ENCODE measurements around the gene TMPRSS13.
A peak's percentile ranks its signal among the peaks of the same experiment; 100 is the strongest.

Gene TMPRSS13

GRCh38 chr11:117900720-117901440 lies 28.3 kb downstream of the TMPRSS13 start:
- DNase-seq (ENCODE audit: extremely low read depth in 1 of 2, low read depth in 1 of 2) = no peak

GRCh38 chr11:117900121-117900648 lies 29.0 kb downstream of the TMPRSS13 start:
- DNase-seq (ENCODE audit: extremely low read depth in 1 of 2, low read depth in 1 of 2) = no peak

DNA sequence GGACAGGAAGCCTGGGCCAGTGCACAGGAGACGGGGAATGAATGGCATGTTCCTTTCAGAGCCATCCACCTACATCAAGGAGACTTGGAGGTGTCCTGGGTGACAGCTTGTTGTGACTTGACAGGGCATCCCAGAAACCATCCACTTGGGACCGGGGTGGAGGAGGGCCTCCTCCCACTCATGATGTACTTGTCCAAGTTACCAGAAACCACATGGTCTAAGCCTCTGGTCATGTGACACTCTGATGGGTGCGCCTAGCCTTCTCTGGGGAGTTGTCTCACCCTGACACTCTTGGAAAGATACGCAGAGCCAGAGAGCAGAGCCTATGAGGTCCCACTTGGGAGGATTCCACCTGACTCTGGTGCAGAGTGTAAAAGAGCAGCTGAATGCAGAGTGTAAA lies 31.1 kb downstream of the TMPRSS13 start:
- no peak for DNase-seq (ENCODE audit: extremely low read depth in 1 of 2, low read depth in 1 of 2)

DNA sequence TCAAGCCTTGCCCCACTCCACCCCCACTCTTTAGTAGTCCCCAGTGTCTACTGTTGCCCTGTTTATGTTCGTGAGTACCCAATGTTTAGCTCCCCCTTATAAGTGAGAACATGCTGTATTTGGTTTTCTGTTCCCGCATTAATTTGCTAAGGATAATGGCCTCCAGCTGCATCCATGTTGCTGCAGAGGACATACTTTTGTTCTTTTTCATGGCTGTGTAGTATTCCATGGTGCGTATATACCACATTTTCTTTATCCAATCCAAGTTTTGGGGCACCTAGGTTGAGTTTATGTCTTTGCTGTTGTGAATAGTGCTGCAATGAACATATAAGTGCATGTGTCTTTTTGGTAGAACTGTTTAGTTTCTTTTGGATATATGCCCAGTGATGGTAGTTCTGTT lies 36.6 kb downstream of the TMPRSS13 start:
- DNase-seq (ENCODE audit: extremely low read depth in 1 of 2, low read depth in 1 of 2) = no peak

DNA sequence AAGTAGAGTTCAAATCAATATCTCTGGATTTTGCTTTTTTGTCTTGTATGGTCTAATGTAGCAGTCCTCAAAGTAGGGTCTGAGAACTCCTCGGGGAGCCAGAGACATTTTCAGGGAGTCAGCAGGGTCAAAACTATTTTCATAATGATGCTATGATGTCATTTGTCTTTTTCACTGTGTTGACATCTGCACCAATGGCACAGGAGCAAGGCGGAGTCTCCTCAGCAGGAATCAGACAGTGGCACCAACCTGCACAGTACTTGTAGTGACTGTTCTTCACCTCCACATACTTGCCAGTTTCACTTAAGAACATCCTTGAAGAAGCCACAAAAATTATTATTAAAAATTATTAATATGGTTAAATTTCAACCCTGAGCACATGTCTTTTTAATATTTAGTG lies 37.8 kb downstream of the TMPRSS13 start:
- DNase-seq (ENCODE audit: extremely low read depth in 1 of 2, low read depth in 1 of 2) = no peak

DNA sequence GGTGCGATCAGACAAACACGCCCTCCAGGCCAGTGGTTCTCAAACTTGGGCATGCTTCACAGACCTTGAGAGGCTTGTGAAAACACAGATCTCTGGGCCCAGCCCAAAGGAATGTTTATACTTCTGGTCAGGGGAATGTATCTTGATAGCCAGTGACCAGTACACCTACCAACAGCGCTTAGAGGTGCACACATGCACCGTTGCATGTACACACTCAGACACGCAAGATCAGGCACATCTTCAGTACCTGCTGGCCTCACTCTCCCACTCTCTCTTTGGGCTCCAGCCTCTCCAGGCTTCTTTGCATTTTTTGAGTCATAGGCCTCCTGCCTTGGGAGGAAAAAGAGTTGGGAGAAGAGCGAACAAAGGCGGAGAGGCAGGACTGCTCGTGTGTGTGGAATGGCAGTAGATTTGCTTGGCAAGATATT lies 41.0 kb downstream of the TMPRSS13 start:
- DNase-seq (ENCODE audit: extremely low read depth in 1 of 2, low read depth in 1 of 2) = no peak

GRCh38 chr11:117887431-117888138 lies 41.6 kb downstream of the TMPRSS13 start:
- no peak for DNase-seq (ENCODE audit: extremely low read depth in 1 of 2, low read depth in 1 of 2)

DNA sequence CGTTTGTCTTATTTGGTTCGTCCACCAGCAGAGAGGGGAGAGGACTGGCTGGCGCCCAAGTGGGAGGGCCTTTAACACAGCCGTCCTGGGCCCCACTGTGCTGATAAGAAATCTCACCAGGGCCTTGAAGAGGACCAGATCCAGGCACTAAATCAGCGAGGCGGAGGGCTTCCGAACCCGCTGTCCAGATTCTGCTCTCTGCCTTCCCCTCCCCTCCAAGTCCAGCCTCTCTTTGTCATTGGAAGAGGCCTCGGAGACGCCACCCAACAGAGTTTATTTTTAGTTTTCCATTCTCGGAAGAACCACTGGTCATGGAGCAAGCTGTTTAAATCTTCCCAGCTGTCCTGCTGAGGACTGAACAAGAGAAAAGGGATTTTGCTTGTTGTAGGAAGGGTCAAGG lies 43.4 kb downstream of the TMPRSS13 start:
- DNase-seq (ENCODE audit: extremely low read depth in 1 of 2, low read depth in 1 of 2) = no peak

DNA sequence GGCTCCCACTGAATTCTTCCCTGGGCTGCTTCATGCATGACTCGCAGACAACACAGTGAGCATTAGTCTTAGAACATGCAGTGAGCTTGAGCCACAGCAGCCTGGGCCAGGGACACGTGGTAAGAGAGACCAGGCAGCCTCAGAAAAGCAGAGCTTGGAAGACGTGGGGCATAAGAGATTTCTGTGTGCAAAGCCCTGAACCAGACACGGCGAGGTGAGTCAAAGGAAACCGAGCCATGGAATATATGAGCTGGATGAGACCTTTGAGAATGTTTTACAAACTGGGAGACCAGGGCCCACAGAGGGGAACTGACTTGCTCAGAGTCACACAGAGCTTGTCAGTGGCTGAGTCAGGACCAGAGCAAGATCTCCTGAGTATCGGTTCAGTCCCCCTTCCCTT lies 44.2 kb downstream of the TMPRSS13 start:
- DNase-seq (ENCODE audit: extremely low read depth in 1 of 2, low read depth in 1 of 2) = peak in 1 of 2 donors; percentile 30

- no peak for DNase-seq (ENCODE audit: extremely low read depth in 1 of 2, low read depth in 1 of 2)
Measured at GRCh38 chr11:117883063-117883462, 46.1 kb downstream of the TMPRSS13 start.

DNA sequence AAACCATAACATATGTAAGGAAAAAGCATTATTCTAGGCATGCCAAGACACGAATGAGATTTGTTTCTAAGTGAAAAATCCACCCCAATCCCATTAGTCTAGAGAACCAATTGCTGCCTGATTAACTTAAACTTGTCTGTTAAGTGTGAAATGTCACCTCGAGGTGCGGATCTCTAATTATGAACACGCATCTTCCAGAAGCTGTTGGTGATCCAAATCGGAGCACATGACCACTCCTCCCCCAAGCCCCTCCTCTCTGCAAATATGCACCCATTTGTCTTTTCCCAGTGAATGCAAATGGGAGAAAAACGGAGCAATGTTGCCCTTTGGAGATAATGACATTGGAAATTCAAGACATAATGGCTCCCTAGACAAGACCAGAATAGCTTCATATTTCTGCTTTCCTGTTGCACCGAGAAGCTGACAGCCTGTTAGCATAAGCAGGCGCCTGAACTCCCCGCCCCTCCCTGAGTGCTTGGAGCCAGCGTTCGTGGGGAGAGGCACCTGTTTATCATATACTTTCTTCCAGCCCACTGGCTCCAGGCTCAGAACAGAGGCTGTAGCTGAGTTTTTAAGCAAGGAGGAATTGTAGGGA lies 46.8 kb downstream of the TMPRSS13 start:
- DNase-seq (ENCODE audit: extremely low read depth in 1 of 2, low read depth in 1 of 2) = no peak

DNA sequence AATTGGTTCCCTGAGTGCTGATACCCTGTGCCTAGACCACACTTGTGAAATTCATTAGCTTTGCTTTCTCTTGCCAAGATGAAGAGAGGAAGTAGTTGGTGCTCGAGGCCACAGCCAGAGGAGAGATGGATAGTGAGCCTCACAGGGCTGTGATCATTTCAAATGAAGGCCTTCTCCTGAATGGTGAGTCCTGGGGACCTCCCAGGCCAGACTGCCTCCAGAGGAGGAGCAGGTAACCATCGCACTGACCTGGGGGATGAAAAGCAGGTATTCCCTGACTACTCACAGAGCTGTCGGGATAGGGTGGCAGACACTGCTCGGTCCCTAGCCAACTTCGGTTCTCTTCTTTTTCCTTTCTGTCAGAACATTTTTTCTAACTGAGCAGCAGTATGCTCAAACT lies 48.0 kb downstream of the TMPRSS13 start:
- DNase-seq (ENCODE audit: extremely low read depth in 1 of 2, low read depth in 1 of 2) = no peak

- DNase-seq (ENCODE audit: extremely low read depth in 1 of 2, low read depth in 1 of 2) = no peak
Measured at GRCh38 chr11:117879516-117880480, 49.4 kb downstream of the TMPRSS13 start.

DNA sequence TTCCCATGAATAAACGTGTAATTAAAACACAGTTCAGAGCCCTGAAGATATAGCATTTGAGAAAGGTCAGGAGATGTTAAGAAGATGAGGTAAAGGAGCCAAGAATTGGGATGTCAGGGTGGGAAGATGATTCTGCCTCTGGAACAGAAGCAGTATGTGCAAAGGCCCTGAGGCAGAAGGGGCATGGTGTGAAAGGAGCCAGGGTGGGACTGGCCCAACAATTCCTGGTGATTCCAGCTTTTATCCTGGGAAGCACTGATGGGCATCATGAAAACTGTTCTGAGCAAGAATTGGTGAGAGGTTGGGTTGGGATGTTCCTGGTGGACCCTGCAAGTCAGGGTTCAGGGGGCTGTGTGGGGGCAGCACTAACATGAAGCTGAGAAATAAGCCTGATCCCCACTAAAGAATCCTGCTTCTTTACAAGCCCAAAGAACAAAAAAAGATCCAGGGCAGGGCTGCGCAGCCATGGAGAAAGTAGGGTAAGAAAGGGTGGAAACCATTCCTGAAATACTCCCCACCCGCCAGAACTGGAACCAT lies 50.2 kb downstream of the TMPRSS13 start:
- DNase-seq (ENCODE audit: extremely low read depth in 1 of 2, low read depth in 1 of 2) = no peak

GRCh38 chr11:117878314-117878938 lies 50.8 kb downstream of the TMPRSS13 start:
- DNase-seq (ENCODE audit: extremely low read depth in 1 of 2, low read depth in 1 of 2) = no peak

GRCh38 chr11:117877120-117877784 lies 52.0 kb downstream of the TMPRSS13 start:
- DNase-seq (ENCODE audit: extremely low read depth in 1 of 2, low read depth in 1 of 2) = no peak

- DNase-seq (ENCODE audit: extremely low read depth in 1 of 2, low read depth in 1 of 2) = no peak
Measured at GRCh38 chr11:117876341-117877119, 52.7 kb downstream of the TMPRSS13 start, which contains the start of gene FXYD6. FXYD6 (minus strand) TSS chr11:117876658; CDS start chr11:117842776, 33,882 bp downstream.

DNA sequence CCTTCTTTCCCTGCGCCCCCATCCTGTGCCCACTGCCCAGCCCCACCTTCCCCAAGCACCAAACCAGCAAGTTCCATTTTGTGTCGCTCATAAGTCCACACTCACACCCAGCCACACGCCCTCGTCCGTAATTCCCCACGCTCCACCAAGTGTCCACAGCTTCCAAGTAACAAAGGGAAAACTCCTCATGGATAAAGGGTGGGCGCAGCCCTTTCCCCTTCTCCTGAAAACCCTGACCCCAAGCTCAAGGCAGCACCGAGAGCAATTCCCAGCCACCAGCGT lies 53.2 kb downstream of the TMPRSS13 start:
- no peak for DNase-seq (ENCODE audit: extremely low read depth in 1 of 2, low read depth in 1 of 2)

All from stimulated activated CD8-positive, alpha-beta memory T cell treated with anti-CD3 and anti-CD28 coated beads, Interleukin-7, amount 100 ng/mL, for 48 hours (primary cell).